B cell (primary cell): ENCODE data around the gene ORC1. TPM values are rescaled to one million over a fixed set of nuclear protein-coding genes. Genes with fewer than 3 reads are reported as not detected.

Experiments
- ATAC-seq: fragments of 200-7000 bp; cut with Tn5 transposase; one replicate; pipeline ENCODE4 v1.10.0; 2021; ENCODE audit warnings: low read depth, mild to moderate bottlenecking, moderate number of reproducible peaks, moderate library complexity
- CTCF ChIA-PET: fragments of 350-600 bp; sonication (Branson Sonifier 250); formaldehyde crosslinking; loops from one replicate; lab custom pipeline; 2021; ENCODE audit warnings: antibody characterized with exemption, inconsistent platforms; lab: Charles Lee
- POLR2A ChIA-PET: fragments of 350-600 bp; sonication (Branson Sonifier 250); formaldehyde crosslinking; loops from one replicate; lab custom pipeline; 2021; ENCODE audit warnings: antibody characterized with exemption; lab: Charles Lee
- DNase-seq: peaks from one replicate; pipeline ENCODE4 v3.0.0; 2013
- H2AFZ ChIP-seq: 2 replicates; pipeline ENCODE4 v1.6.1; 2012; ENCODE audit warnings: mild to moderate bottlenecking, low read depth, low read length; ENCODE audit not compliant: insufficient read depth, poor library complexity, severe bottlenecking
- H3K27ac ChIP-seq, 2 donors: 1 replicate in 1 of 2; 2 replicates in 1 of 2; pipeline ENCODE4 v1.5.1; 2012 to 2013; ENCODE audit warnings: low read length in 2 of 2, mild to moderate bottlenecking in 2 of 2, moderate library complexity in 1 of 2
- H3K27me3 ChIP-seq, 4 experiments: fragments of 200-600 bp in 1 of 4; sonication (generic) in 1 of 4; replicated peaks in 1 of 4; 1 replicate in 2 of 4; 2 replicates in 2 of 4; pipeline versions ENCODE4 v1.6.1 to v1.7.0; 2013 to 2016; ENCODE audit warnings: low read length in 3 of 4, mild to moderate bottlenecking in 2 of 4, mixed read lengths in 1 of 4, moderate library complexity in 1 of 4; ENCODE audit not compliant: insufficient read depth in 4 of 4, control insufficient read depth in 3 of 4; ENCODE audit errors: control extremely low read depth in 1 of 4
- H3K36me3 ChIP-seq, 2 experiments: replicated peaks in 1 of 2; 1 replicate in 1 of 2; 2 replicates in 1 of 2; pipeline versions ENCODE4 v1.6.1 to v1.7.1; 2013; ENCODE audit warnings: low read length in 1 of 2; ENCODE audit not compliant: insufficient read depth in 2 of 2, control insufficient read depth in 1 of 2; ENCODE audit errors: control extremely low read depth in 1 of 2, extremely low read depth in 1 of 2
- H3K4me1 ChIP-seq, 2 donors: fragments of 200-600 bp in 1 of 2; sonication (generic) in 1 of 2; 1 replicate in 1 of 2; 2 replicates in 1 of 2; pipeline versions ENCODE4 v1.5.1 to v1.6.1; 2013 to 2017; ENCODE audit warnings: low read length in 2 of 2; ENCODE audit not compliant: control insufficient read depth in 2 of 2, insufficient read depth in 2 of 2
- H3K4me2 ChIP-seq: replicated peaks from 2 replicates; pipeline ENCODE3; 2012; ENCODE audit warnings: mild to moderate bottlenecking, low read depth, low read length; ENCODE audit not compliant: poor library complexity, severe bottlenecking
- H3K4me3 ChIP-seq, 5 experiments: fragments of 200-600 bp in 1 of 5; sonication (generic) in 1 of 5; 1 replicate in 3 of 5; 2 replicates in 2 of 5; pipeline versions ENCODE4 v1.5.1 to v1.7.0; 2011 to 2016; ENCODE audit warnings: low read length in 4 of 5, mild to moderate bottlenecking in 4 of 5, low read depth in 2 of 5, control low read depth in 1 of 5, moderate library complexity in 1 of 5; ENCODE audit not compliant: insufficient read depth in 1 of 5; ENCODE audit errors: control extremely low read depth in 1 of 5, extremely low read depth in 1 of 5
- H3K79me2 ChIP-seq: fragments of 200-600 bp; sonication (generic); one replicate; pipeline ENCODE4 v1.6.0; 2016; ENCODE audit warnings: low read length; ENCODE audit not compliant: control insufficient read depth, insufficient read depth
- H3K9ac ChIP-seq: fragments of 200-600 bp; sonication (generic); 2 replicates; pipeline ENCODE4 v1.6.1; 2017; ENCODE audit warnings: mild to moderate bottlenecking, low read length, moderate library complexity
- H3K9me3 ChIP-seq, 3 donors: one replicate each; pipeline versions ENCODE4 v1.6.1 to v1.7.1; 2013; ENCODE audit warnings: low read length in 2 of 3; ENCODE audit not compliant: control insufficient read depth in 2 of 3, insufficient read depth in 1 of 3; ENCODE audit errors: control extremely low read depth in 1 of 3
- H4K20me1 ChIP-seq: 2 replicates; pipeline ENCODE4 v1.6.0; 2012; ENCODE audit warnings: mild to moderate bottlenecking, low read length; ENCODE audit not compliant: insufficient read depth, control insufficient read depth, poor library complexity, severe bottlenecking
- H3K27ac Mint-ChIP-seq: one replicate; pipeline ENCODE4 v1.8.0; 2021; ENCODE audit warnings: mixed read lengths
- H3K27me3 Mint-ChIP-seq: one replicate; pipeline ENCODE4 v1.8.0; 2021; ENCODE audit warnings: mixed read lengths
- H3K4me1 Mint-ChIP-seq: one replicate; pipeline ENCODE4 v1.8.0; 2021; ENCODE audit warnings: mixed read lengths
- H3K4me3 Mint-ChIP-seq: one replicate; pipeline ENCODE4 v1.8.0; 2021; ENCODE audit warnings: mixed read lengths
- H3K9me3 Mint-ChIP-seq: one replicate; pipeline ENCODE4 v1.8.0; 2022; ENCODE audit warnings: mixed read lengths; ENCODE audit not compliant: insufficient read depth
- CTCF ChIP-seq: fragments of 200-600 bp; IDR thresholded peaks from one replicate; pipeline ENCODE4 v1.8.0; 2022; ENCODE audit warnings: antibody characterized with exemption, mild to moderate bottlenecking
- EZH2 ChIP-seq: IDR thresholded peaks from 2 replicates; pipeline ENCODE4 v1.6.1; 2012; ENCODE audit warnings: borderline replicate concordance, low read depth, mild to moderate bottlenecking, moderate library complexity, low read length; ENCODE audit not compliant: insufficient read depth, poor library complexity, severe bottlenecking
- WGBS: methylation state at CpG from one replicate; pipeline ENCODE4 v1.1.5; 2013; ENCODE audit warnings: missing lambda C conversion rate; ENCODE audit not compliant: insufficient coverage; 5-methylcytosine and 5-hydroxymethylcytosine counted together
- intact Hi-C: fragments of 100-400 bp; cut with micrococcal nuclease; formaldehyde crosslinking; loops from one replicate; pipeline ENCODE4 v1.10.0; 2022
- polyA plus RNA-seq: library from polyadenylated mRNA; depleted of rRNA; stranded (reverse); fragments of >200 nt; gene quantifications from 2 replicates; pipeline ENCODE4 v1.2.3, GENCODE V29; 2012
- total RNA-seq, 2 donors: library from RNA; stranded (reverse); fragments of 120-200 nt in 1 of 2; gene quantifications; 1 replicate in 1 of 2; 2 replicates in 1 of 2; pipeline versions ENCODE4 v1.2.3 to v1.2.4, GENCODE V29; 2013 to 2022

Gene ORC1
- total and polyA plus RNA-seq, 2 donors (not counting 1 experiment from before 2014, with no cell fraction given), result 0.78 to 1.3 TPM

GRCh38 chr1:52368383-52369172 is 35.6 kb downstream of the ORC1 start:
- no peaks in the 10 kb centered on the region for H3K9me3 ChIP-seq
- H3K27me3 Mint-ChIP-seq, result peaks cover 4% of the 10 kb centered on the region
- ChIA-PET POLR2A (interaction anchor here (0.5 to 0.7 kb wide), 2 partner anchors 233 to 529 kb away, joined by 3 read pairs; partner anchors contain the start of gene GPX7), CTCF (interaction anchor here (0.6 to 1.2 kb wide), 6 partner anchors 35 to 549 kb away, joined by 3 to 4 read pairs (median 3); partner anchors contain the start of genes ORC1 and PRPF38A)
- no peak overlapping the region for H3K27ac ChIP-seq
- H3K36me3 ChIP-seq, result peaks cover 0 to 4% of the 10 kb centered on the region in 2 experiments
- H3K27me3 ChIP-seq, result no peaks in the 10 kb centered on the region
- H3K27ac Mint-ChIP-seq, result no peak overlapping the region
- H3K9ac ChIP-seq, result peak overlapping the region; percentile 60
- intact Hi-C loops, result loop anchor here (5.0 to 10.0 kb wide), 7 partner anchors 334 to 1576 kb away; partner anchors contain the start of genes IFT25, LRP8, LRRC42 and ZYG11A
- H3K9me3 Mint-ChIP-seq, result no peaks in the 10 kb centered on the region
- peak overlapping the region; percentile 81 for H3K4me3 Mint-ChIP-seq
- DNase-seq (peak; percentile 67), ATAC-seq (no peak)
- peak overlapping the region; percentile 74 for H2AFZ ChIP-seq
- peaks cover 5% of the 10 kb centered on the region for H4K20me1 ChIP-seq
- peaks cover 22% of the 10 kb centered on the region for H3K79me2 ChIP-seq
- peaks cover 18 to 20% of the 10 kb centered on the region in 2 donors for H3K4me1 ChIP-seq
- H3K4me2 ChIP-seq, result peak overlapping the region; percentile 80
- TF ChIP-seq EZH2 (no peak), CTCF (no peak)
- H3K4me1 Mint-ChIP-seq, result peaks cover 34% of the 10 kb centered on the region
- H3K4me3 ChIP-seq, result peak overlapping the region in 3 of 5 experiments; percentile 33 to 57 (median 53)
- WGBS, result 11% methylated on average over 51 of the region's 51 CpGs
